Naive thymus-derived CD4-positive, alpha-beta T cell (primary cell): ENCODE data around the gene GNG13. TPM values are rescaled to one million over a fixed set of nuclear protein-coding genes. Genes with fewer than 3 reads are reported as not detected.

ENCODE experiments used
- ATAC-seq: fragments of 150-1000 bp; cut with Tn5 transposase; 2 replicates; pipeline ENCODE4 v1.10.0; 2021; ENCODE audit warnings: mild to moderate bottlenecking, moderate library complexity
- CTCF ChIA-PET: fragments of 350-600 bp; sonication (Branson Sonifier 250); formaldehyde crosslinking; loops from one replicate; lab custom pipeline; 2021; ENCODE audit warnings: antibody characterized with exemption; lab: Charles Lee
- POLR2A ChIA-PET: fragments of 350-600 bp; sonication (Branson Sonifier 250); formaldehyde crosslinking; loops from one replicate; lab custom pipeline; 2021; ENCODE audit warnings: antibody characterized with exemption, inconsistent platforms; lab: Charles Lee
- DNase-seq, 9 donors: peaks; one replicate each; pipeline versions ENCODE4 v3.0.0 to v3.0.0-alpha.2; 2020 to 2022; ENCODE audit warnings: mixed read lengths in 1 of 9
- H3K27ac ChIP-seq: one replicate; pipeline ENCODE4 v1.7.0; 2013; ENCODE audit warnings: mild to moderate bottlenecking, low read depth, low read length, moderate library complexity
- H3K27me3 ChIP-seq, 2 donors: one replicate each; pipeline ENCODE4 v1.7.0; 2013; ENCODE audit warnings: low read length in 2 of 2, mild to moderate bottlenecking in 2 of 2, moderate library complexity in 2 of 2; ENCODE audit not compliant: control insufficient read depth in 2 of 2, insufficient read depth in 2 of 2
- H3K36me3 ChIP-seq, 3 experiments: 1 replicate in 2 of 3; 2 replicates in 1 of 3; pipeline ENCODE4 v1.7.0; 2013; ENCODE audit warnings: low read length in 3 of 3, mild to moderate bottlenecking in 3 of 3, moderate library complexity in 1 of 3; ENCODE audit not compliant: insufficient read depth in 3 of 3, control insufficient read depth in 2 of 3
- H3K4me1 ChIP-seq, 2 donors: one replicate each; pipeline ENCODE4 v1.7.0; 2013; ENCODE audit warnings: low read length in 2 of 2, mild to moderate bottlenecking in 2 of 2, moderate library complexity in 1 of 2; ENCODE audit not compliant: control insufficient read depth in 2 of 2, insufficient read depth in 2 of 2
- H3K4me3 ChIP-seq: 2 replicates; pipeline ENCODE4 v1.7.0; 2013; ENCODE audit warnings: mild to moderate bottlenecking, low read length
- H3K9me3 ChIP-seq, 3 experiments: 1 replicate in 2 of 3; 2 replicates in 1 of 3; pipeline ENCODE4 v1.7.0; 2013; ENCODE audit warnings: low read length in 3 of 3; ENCODE audit not compliant: control insufficient read depth in 2 of 3
- H3K27ac Mint-ChIP-seq, 9 donors: one replicate each; pipeline ENCODE4 v1.8.0; 2020 to 2022; ENCODE audit warnings: mixed read lengths in 9 of 9, mild to moderate bottlenecking in 8 of 9, moderate library complexity in 5 of 9, inconsistent platforms in 2 of 9
- H3K27me3 Mint-ChIP-seq, 5 donors: one replicate each; pipeline ENCODE4 v1.8.0; 2021 to 2022; ENCODE audit warnings: mixed read lengths in 5 of 5, mild to moderate bottlenecking in 1 of 5
- H3K36me3 Mint-ChIP-seq, 5 donors: one replicate each; pipeline ENCODE4 v1.8.0; 2020 to 2022; ENCODE audit warnings: mixed read lengths in 5 of 5, mild to moderate bottlenecking in 3 of 5, inconsistent platforms in 1 of 5
- H3K4me1 Mint-ChIP-seq, 7 donors: one replicate each; pipeline ENCODE4 v1.8.0; 2020 to 2022; ENCODE audit warnings: mixed read lengths in 7 of 7, mild to moderate bottlenecking in 3 of 7, inconsistent platforms in 1 of 7
- H3K4me3 Mint-ChIP-seq, 10 donors: one replicate each; pipeline ENCODE4 v1.8.0; 2020 to 2022; ENCODE audit warnings: mild to moderate bottlenecking in 10 of 10, mixed read lengths in 10 of 10, moderate library complexity in 6 of 10, inconsistent platforms in 2 of 10
- H3K9me3 Mint-ChIP-seq, 11 donors: one replicate each; pipeline ENCODE4 v1.8.0; 2020 to 2022; ENCODE audit warnings: mixed read lengths in 11 of 11, mild to moderate bottlenecking in 4 of 11, inconsistent platforms in 1 of 11, moderate library complexity in 1 of 11
- intact Hi-C, 2 donors: fragments of 100-400 bp; cut with micrococcal nuclease; formaldehyde crosslinking; loops; one replicate each; pipeline ENCODE4 v1.15.1; 2023
- polyA plus RNA-seq, 2 donors: library from polyadenylated mRNA; unstranded; fragments of 300-500 nt; fragmentation: Illumina TruSeq; gene quantifications; one replicate each; pipeline ENCODE4 v1.2.3, GENCODE V29; 2021
- total RNA-seq, 6 experiments: library from RNA in 5 of 6; stranded (reverse) in 5 of 6; gene quantifications; 1 replicate in 5 of 6; 2 replicates in 1 of 6; pipeline ENCODE4 v1.2.3 and lab custom pipeline; 2021 to 2026

Gene GNG13
- total and polyA plus RNA-seq, 7 experiments from 2014 or later: not detected

- intact Hi-C loops: no loop called here
- H3K36me3 ChIP-seq: no peaks in the 10 kb centered on the region
- peaks cover 0 to 4% (median 0%) of the 10 kb centered on the region in 5 donors for H3K36me3 Mint-ChIP-seq
- no peak overlapping the region for H3K4me3 ChIP-seq
- ChIA-PET CTCF (no interaction called here), POLR2A (interaction anchor here (0.8 kb wide), 1 partner anchor 16 kb away, joined by 3 read pairs; the partner anchor contains the start of genes CHTF18 and RPUSD1)
- H3K27ac Mint-ChIP-seq: peak overlapping the region in 1 of 9 donors; percentile 52
- peaks cover 0 to 9% of the 10 kb centered on the region in 2 donors for H3K4me1 ChIP-seq
- H3K4me3 Mint-ChIP-seq: peak overlapping the region in 2 of 10 donors; percentile 13 to 53
- H3K9me3 Mint-ChIP-seq: no peaks in the 10 kb centered on the region
- no peaks in the 10 kb centered on the region for H3K9me3 ChIP-seq
- peaks cover 0 to 5% (median 0%) of the 10 kb centered on the region in 5 donors for H3K27me3 Mint-ChIP-seq
- H3K4me1 Mint-ChIP-seq: peaks cover 0 to 12% (median 10%) of the 10 kb centered on the region in 7 donors
- no peak for DNase-seq
- no peak overlapping the region for H3K27ac ChIP-seq
- ATAC-seq: no peak
- H3K27me3 ChIP-seq: no peaks in the 10 kb centered on the region
Measured at GRCh38 chr16:804193-805048, 3.9 kb upstream of the GNG13 start.

GRCh38 chr16:803754-804080 lies 3.2 kb upstream of the GNG13 start:
- Mint-ChIP-seq H3K36me3 (peaks cover 0 to 4% (median 0%) of the 10 kb centered on the region in 5 donors), H3K27me3 (peaks cover 0 to 5% (median 3%) of the 10 kb centered on the region in 5 donors), H3K9me3 (no peaks in the 10 kb centered on the region), H3K27ac (no peak overlapping the region), H3K4me3 (no peak overlapping the region), H3K4me1 (peaks cover 0 to 11% (median 10%) of the 10 kb centered on the region in 7 donors)
- ChIA-PET POLR2A (interaction anchor here (0.8 kb wide), 1 partner anchor 15 kb away, joined by 3 read pairs; the partner anchor contains the start of genes CHTF18 and RPUSD1), CTCF (interaction anchor here (0.6 kb wide), 2 partner anchors 14 to 881 kb away, joined by 3 to 4 read pairs; no protein-coding TSS in a partner anchor)
- ATAC-seq: no peak
- Histone ChIP-seq H3K27ac (no peak overlapping the region), H3K4me3 (no peak overlapping the region), H3K27me3 (no peaks in the 10 kb centered on the region), H3K9me3 (no peaks in the 10 kb centered on the region), H3K4me1 (peaks cover 0 to 9% of the 10 kb centered on the region in 2 donors), H3K36me3 (no peaks in the 10 kb centered on the region)
- intact Hi-C loops: no loop called here
- no peak for DNase-seq

GRCh38 chr16:802914-803753 lies 2.6 kb upstream of the GNG13 start:
- Histone ChIP-seq H3K27me3 (no peaks in the 10 kb centered on the region), H3K36me3 (no peaks in the 10 kb centered on the region), H3K4me3 (no peak overlapping the region), H3K27ac (no peak overlapping the region), H3K9me3 (no peaks in the 10 kb centered on the region), H3K4me1 (peaks cover 0 to 3% of the 10 kb centered on the region in 2 donors)
- Mint-ChIP-seq H3K27me3 (peaks cover 0 to 8% (median 3%) of the 10 kb centered on the region in 5 donors), H3K4me3 (no peak overlapping the region), H3K27ac (no peak overlapping the region), H3K4me1 (peaks cover 0 to 10% (median 5%) of the 10 kb centered on the region in 7 donors), H3K36me3 (peaks cover 0 to 6% (median 0%) of the 10 kb centered on the region in 5 donors), H3K9me3 (no peaks in the 10 kb centered on the region)
- DNase-seq: no peak
- ATAC-seq: no peak
- intact Hi-C loops: no loop called here
- CTCF ChIA-PET: interaction anchor here (0.6 kb wide), 2 partner anchors 14 to 882 kb away, joined by 3 to 4 read pairs; no protein-coding TSS in a partner anchor
- POLR2A ChIA-PET: no interaction called here

GRCh38 chr16:802461-802860 lies 1.9 kb upstream of the GNG13 start:
- H3K27ac Mint-ChIP-seq: no peak overlapping the region
- H3K36me3 Mint-ChIP-seq: peaks cover 0 to 6% (median 0%) of the 10 kb centered on the region in 5 donors
- Histone ChIP-seq H3K9me3 (no peaks in the 10 kb centered on the region), H3K27me3 (no peaks in the 10 kb centered on the region), H3K27ac (no peak overlapping the region), H3K4me1 (no peaks in the 10 kb centered on the region), H3K36me3 (no peaks in the 10 kb centered on the region), H3K4me3 (no peak overlapping the region)
- ATAC-seq (no peak), DNase-seq (no peak)
- CTCF ChIA-PET: no interaction called here
- peaks cover 0 to 2% (median 0%) of the 10 kb centered on the region in 11 donors for H3K9me3 Mint-ChIP-seq
- POLR2A ChIA-PET: no interaction called here
- peaks cover 0 to 8% (median 3%) of the 10 kb centered on the region in 5 donors for H3K27me3 Mint-ChIP-seq
- H3K4me3 Mint-ChIP-seq: no peak overlapping the region
- intact Hi-C loops: no loop called here
- H3K4me1 Mint-ChIP-seq: peaks cover 0 to 6% (median 0%) of the 10 kb centered on the region in 7 donors

- no peaks in the 10 kb centered on the region for H3K9me3 ChIP-seq
- Mint-ChIP-seq H3K36me3 (peaks cover 0 to 6% (median 0%) of the 10 kb centered on the region in 5 donors), H3K4me3 (no peak overlapping the region), H3K4me1 (peaks cover 0 to 6% (median 0%) of the 10 kb centered on the region in 7 donors), H3K27me3 (peaks cover 0 to 8% (median 3%) of the 10 kb centered on the region in 5 donors), H3K27ac (no peak overlapping the region), H3K9me3 (peaks cover 0 to 2% (median 0%) of the 10 kb centered on the region in 11 donors)
- H3K4me1 ChIP-seq: no peaks in the 10 kb centered on the region
- no peaks in the 10 kb centered on the region for H3K27me3 ChIP-seq
- ATAC-seq (no peak), DNase-seq (no peak)
- no peaks in the 10 kb centered on the region for H3K36me3 ChIP-seq
- H3K27ac ChIP-seq: no peak overlapping the region
- no peak overlapping the region for H3K4me3 ChIP-seq
- ChIA-PET CTCF (no interaction called here), POLR2A (no interaction called here)
- intact Hi-C loops: no loop called here
Measured at GRCh38 chr16:801584-802363, 1.2 kb upstream of the GNG13 start.
